DMS114 treated with DMSO at 0.1 percent for 48 hours (cell line): ENCODE data around the gene CDC42.
A peak's percentile ranks its signal among the peaks of the same experiment; 100 is the strongest.

Experiments used
- DNase-seq: peaks from one replicate; lab custom pipeline; 2025; ENCODE audit not compliant: unreplicated experiment; lab: John Stamatoyannopoulos, UW

CDC42 gene

GRCh38 chr1:22037520-22037919 lies 15.0 kb upstream of the CDC42 start:
- DNase-seq: no peak

- no peak for DNase-seq
Measured at GRCh38 chr1:22038036-22038435, 14.5 kb upstream of the CDC42 start.

- no peak for DNase-seq
Measured at GRCh38 chr1:22039594-22040285, 12.8 kb upstream of the CDC42 start.

GRCh38 chr1:22040286-22040623 lies 12.3 kb upstream of the CDC42 start:
- no peak for DNase-seq

GRCh38 chr1:22041505-22041904 lies 11.0 kb upstream of the CDC42 start:
- no peak for DNase-seq

- DNase-seq: no peak
Measured at GRCh38 chr1:22043198-22043769, 9.2 kb upstream of the CDC42 start.

GRCh38 chr1:22044690-22045420 lies 7.7 kb upstream of the CDC42 start:
- DNase-seq: no peak

- no peak for DNase-seq
Measured at GRCh38 chr1:22045604-22046228, 6.8 kb upstream of the CDC42 start.

- DNase-seq: no peak
Measured at GRCh38 chr1:22048351-22049192, 3.9 kb upstream of the CDC42 start.

GRCh38 chr1:22050330-22050729 lies 2.2 kb upstream of the CDC42 start:
- no peak for DNase-seq

GRCh38 chr1:22051607-22052114 lies 848 bp upstream of the CDC42 start:
- no peak for DNase-seq

GRCh38 chr1:22053017-22053860 lies 730 bp downstream of the CDC42 start:
- DNase-seq: peak; percentile 48

GRCh38 chr1:22053861-22054770 lies 1.6 kb downstream of the CDC42 start:
- DNase-seq: no peak

- DNase-seq: no peak
Measured at GRCh38 chr1:22055463-22055862, 3.0 kb downstream of the CDC42 start.

GRCh38 chr1:22056043-22056442 lies 3.5 kb downstream of the CDC42 start:
- DNase-seq: no peak

GRCh38 chr1:22056936-22057335 lies 4.4 kb downstream of the CDC42 start:
- no peak for DNase-seq

GRCh38 chr1:22057861-22058260 lies 5.4 kb downstream of the CDC42 start:
- no peak for DNase-seq

GRCh38 chr1:22064751-22065402 lies 12.4 kb downstream of the CDC42 start:
- DNase-seq: no peak
